GM12801 (cell line): ENCODE results near the gene TMEM35B.

ENCODE experiments used
- CTCF ChIP-seq: IDR thresholded peaks from one replicate; pipeline ENCODE4 v1.5.1; 2011; ENCODE audit warnings: control low read depth; ENCODE audit not compliant: insufficient read length; ENCODE audit errors: extremely low read depth

The TMEM35B gene

GRCh38 chr1:34983700-34984355 is 1.3 kb downstream of the TMEM35B start:
- no peak for TF ChIP-seq CTCF

- no peak for TF ChIP-seq CTCF
Measured at GRCh38 chr1:34982820-34983376, 2.2 kb downstream of the TMEM35B start.

DNA sequence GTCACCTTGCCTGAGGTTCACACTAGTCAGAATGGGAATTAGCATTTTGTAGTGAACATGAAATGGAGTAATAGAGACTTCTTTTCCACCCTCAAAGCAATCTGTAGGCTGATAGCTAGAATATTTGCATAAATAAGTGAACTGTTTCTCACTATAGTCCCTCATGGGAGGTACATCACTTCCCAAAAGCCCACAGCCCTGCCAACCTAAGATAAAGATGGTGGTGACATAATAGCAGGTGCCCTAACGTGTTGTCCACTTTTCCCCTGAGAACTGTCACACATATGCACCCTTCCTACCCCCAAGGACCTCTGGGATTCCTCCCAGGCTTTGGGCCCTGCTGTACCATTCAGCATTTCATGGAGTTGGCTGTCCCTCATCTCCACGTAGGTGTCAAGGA is 4.4 kb downstream of the TMEM35B start:
- no peak for TF ChIP-seq CTCF

DNA sequence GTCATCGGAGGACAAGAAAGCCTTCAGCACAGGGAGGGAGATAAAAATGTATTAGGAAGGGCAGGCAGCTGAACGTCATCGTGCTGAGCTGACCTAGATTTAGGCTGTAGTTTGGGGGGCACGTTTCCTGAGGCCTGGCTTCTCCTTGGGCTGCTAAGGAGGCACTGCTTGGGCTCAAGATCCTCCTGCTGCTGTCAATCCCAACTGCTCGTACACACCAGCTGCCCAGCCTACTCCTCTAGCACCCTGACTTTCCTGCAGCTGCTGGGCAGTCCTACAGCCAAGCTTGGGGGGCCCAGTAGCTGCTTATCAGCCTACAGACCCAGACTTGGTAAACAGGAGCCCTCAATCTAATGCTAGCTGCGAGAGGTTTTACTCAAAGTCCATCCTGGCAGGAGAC is 6.2 kb downstream of the TMEM35B start:
- no peak for TF ChIP-seq CTCF

GRCh38 chr1:34977858-34978257 is 7.3 kb downstream of the TMEM35B start:
- TF ChIP-seq CTCF: no peak

- no peak for TF ChIP-seq CTCF
Measured at GRCh38 chr1:34977210-34977471, 8.0 kb downstream of the TMEM35B start.

DNA sequence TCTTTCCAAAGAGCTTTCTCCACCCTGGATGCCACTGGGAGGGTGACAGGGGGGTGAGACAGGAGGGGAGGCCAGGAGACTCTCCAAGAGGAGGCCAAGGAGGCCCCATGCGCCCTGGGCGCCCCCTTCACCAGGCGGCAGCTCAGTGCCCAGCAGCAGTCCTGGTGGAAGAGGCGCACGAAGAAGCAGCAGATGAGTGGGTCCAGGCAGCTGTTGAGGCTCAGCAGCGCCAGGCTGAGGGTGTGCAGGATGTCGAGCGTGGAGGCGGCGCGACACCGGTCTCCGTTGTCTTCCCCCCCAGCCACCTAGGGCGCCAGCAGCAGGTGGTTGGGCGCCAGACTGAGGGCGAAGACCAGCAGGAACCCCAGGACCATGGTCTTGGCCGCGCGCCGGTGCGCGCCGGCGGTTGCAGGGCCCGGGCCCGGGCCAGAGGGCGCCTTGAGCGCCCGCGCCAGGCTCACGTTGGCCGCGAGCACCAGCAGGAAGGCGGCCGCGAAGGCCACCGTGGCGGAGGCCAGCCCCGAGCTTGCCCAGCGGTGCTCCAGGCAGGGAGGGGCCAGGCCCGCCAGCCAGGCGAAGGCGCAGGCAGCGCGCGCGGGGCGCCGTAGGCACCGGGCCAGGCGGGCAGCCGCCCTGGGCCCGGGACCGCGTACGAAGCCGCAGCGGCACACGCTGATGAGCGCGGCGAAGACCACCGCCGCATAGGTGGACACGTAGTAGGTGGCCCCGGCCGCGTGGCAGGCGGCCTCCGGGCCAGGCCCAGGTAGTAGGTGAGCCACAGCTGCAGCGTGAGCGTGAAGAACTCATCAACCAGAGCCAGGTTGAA is 8.6 kb downstream of the TMEM35B start:
- TF ChIP-seq CTCF: no peak
